HG03280 (cell line): ENCODE measurements around the gene WDR19.

Experiments
- ATAC-seq: cut with Tn5 transposase; IDR thresholded peaks from one replicate; pipeline ENCODE4 v1.9.1; 2021; ENCODE audit warnings: mild to moderate bottlenecking, moderate library complexity; ENCODE audit not compliant: unreplicated experiment

The WDR19 gene

GRCh38 chr4:39295784-39296183 lies 113.5 kb downstream of the WDR19 start:
- no peak for ATAC-seq

GRCh38 chr4:39302901-39303300 lies 120.6 kb downstream of the WDR19 start:
- no peak for ATAC-seq

GRCh38 chr4:39303871-39304270 lies 121.5 kb downstream of the WDR19 start:
- ATAC-seq = no peak

GRCh38 chr4:39304651-39305050 lies 122.3 kb downstream of the WDR19 start:
- no peak for ATAC-seq

- ATAC-seq = no peak
These were observed 123.8 kb downstream of the WDR19 start for GRCh38 chr4:39305912-39306677.

- no peak for ATAC-seq
These were observed 126.3 kb downstream of the WDR19 start for GRCh38 chr4:39308611-39309010.

GRCh38 chr4:39312816-39313215 lies 130.5 kb downstream of the WDR19 start:
- ATAC-seq = no peak

GRCh38 chr4:39319676-39320075 lies 137.3 kb downstream of the WDR19 start:
- ATAC-seq = no peak

- no peak for ATAC-seq
These were observed 138.2 kb downstream of the WDR19 start for GRCh38 chr4:39320381-39321115.

- ATAC-seq = no peak
These were observed 141.5 kb downstream of the WDR19 start for GRCh38 chr4:39323821-39324220.

GRCh38 chr4:39324446-39324845 lies 142.1 kb downstream of the WDR19 start:
- no peak for ATAC-seq

- ATAC-seq = no peak
These were observed 142.7 kb downstream of the WDR19 start for GRCh38 chr4:39324897-39325613.

GRCh38 chr4:39326468-39326977 lies 144.2 kb downstream of the WDR19 start:
- no peak for ATAC-seq

- no peak for ATAC-seq
These were observed 148.0 kb downstream of the WDR19 start for GRCh38 chr4:39330353-39330752.

- ATAC-seq = no peak
These were observed 148.9 kb downstream of the WDR19 start for GRCh38 chr4:39331191-39331590.
